HL-60 (cell line): ENCODE data around the gene DHFR2.

Experiments used
- DNase-seq, 2 experiments: peaks; one replicate each; pipeline ENCODE4 v3.0.0-alpha.2; 2010 to 2020; ENCODE audit warnings: low read depth in 1 of 2, low spot score in 1 of 2
- H3K27ac ChIP-seq: fragments of 250-450 bp; sonication (Bioruptor Pico); replicated peaks from 2 replicates; pipeline ENCODE4 v1.5.1; 2020; ENCODE audit warnings: mild to moderate bottlenecking, moderate library complexity
- H3K27me3 ChIP-seq: fragments of 250-450 bp; sonication (Bioruptor Pico); 2 replicates; pipeline ENCODE4 v1.5.1; 2021; ENCODE audit warnings: mild to moderate bottlenecking, moderate library complexity; ENCODE audit not compliant: insufficient read depth, poor library complexity, severe bottlenecking
- H3K4me3 ChIP-seq: replicated peaks from 2 replicates; pipeline ENCODE4 v1.5.1; 2011; ENCODE audit warnings: mild to moderate bottlenecking, control low read depth, low read length; ENCODE audit not compliant: insufficient read depth
- GABPA ChIP-seq: IDR thresholded peaks from 2 replicates; pipeline ENCODE4 v1.6.1; 2012; ENCODE audit warnings: low read depth
- POLR2AphosphoS5 ChIP-seq: IDR thresholded peaks from 2 replicates; pipeline ENCODE4 v1.6.1; 2012; ENCODE audit warnings: low read depth
- SPI1 ChIP-seq: IDR thresholded peaks from 2 replicates; pipeline ENCODE4 v1.6.1; 2012; ENCODE audit warnings: low read depth, mild to moderate bottlenecking, borderline replicate concordance
- TF ChIP-seq, protein P1 (sequence below): IDR thresholded peaks from one replicate; pipeline ENCODE4 v1.5.1; 2011; ENCODE audit warnings: low read length, control low read depth, inconsistent platforms; ENCODE audit not compliant: insufficient read depth
- TF ChIP-seq, protein P2 (sequence below): IDR thresholded peaks from 2 replicates; pipeline ENCODE4 v1.6.1; 2012; ENCODE audit warnings: low read depth; ENCODE audit not compliant: insufficient replicate concordance

Gene DHFR2

DNA sequence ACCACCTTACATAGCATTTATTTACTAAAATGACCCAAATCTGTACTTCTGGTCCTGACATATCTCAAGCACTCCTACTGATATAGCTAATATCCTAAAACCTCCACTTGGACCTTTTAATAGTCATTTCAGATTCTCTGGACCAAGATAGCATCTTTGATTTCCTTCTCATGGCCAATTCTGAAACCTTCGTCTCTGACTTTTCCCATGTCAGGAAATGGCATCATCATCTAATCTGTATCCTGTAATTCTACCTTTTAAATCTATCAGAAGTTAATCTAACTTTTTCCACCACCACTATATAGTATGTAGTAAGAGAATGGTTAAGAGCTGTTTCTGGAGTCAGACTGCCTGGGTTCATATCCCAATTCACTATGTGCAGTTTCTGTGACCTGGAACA is 50.5 kb downstream of the DHFR2 start:
- no peak for TF ChIP-seq SPI1
- TF ChIP-seq POLR2AphosphoS5: no peak
- TF ChIP-seq, protein P1, sequence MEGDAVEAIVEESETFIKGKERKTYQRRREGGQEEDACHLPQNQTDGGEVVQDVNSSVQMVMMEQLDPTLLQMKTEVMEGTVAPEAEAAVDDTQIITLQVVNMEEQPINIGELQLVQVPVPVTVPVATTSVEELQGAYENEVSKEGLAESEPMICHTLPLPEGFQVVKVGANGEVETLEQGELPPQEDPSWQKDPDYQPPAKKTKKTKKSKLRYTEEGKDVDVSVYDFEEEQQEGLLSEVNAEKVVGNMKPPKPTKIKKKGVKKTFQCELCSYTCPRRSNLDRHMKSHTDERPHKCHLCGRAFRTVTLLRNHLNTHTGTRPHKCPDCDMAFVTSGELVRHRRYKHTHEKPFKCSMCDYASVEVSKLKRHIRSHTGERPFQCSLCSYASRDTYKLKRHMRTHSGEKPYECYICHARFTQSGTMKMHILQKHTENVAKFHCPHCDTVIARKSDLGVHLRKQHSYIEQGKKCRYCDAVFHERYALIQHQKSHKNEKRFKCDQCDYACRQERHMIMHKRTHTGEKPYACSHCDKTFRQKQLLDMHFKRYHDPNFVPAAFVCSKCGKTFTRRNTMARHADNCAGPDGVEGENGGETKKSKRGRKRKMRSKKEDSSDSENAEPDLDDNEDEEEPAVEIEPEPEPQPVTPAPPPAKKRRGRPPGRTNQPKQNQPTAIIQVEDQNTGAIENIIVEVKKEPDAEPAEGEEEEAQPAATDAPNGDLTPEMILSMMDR: no peak
- TF ChIP-seq, protein P2, sequence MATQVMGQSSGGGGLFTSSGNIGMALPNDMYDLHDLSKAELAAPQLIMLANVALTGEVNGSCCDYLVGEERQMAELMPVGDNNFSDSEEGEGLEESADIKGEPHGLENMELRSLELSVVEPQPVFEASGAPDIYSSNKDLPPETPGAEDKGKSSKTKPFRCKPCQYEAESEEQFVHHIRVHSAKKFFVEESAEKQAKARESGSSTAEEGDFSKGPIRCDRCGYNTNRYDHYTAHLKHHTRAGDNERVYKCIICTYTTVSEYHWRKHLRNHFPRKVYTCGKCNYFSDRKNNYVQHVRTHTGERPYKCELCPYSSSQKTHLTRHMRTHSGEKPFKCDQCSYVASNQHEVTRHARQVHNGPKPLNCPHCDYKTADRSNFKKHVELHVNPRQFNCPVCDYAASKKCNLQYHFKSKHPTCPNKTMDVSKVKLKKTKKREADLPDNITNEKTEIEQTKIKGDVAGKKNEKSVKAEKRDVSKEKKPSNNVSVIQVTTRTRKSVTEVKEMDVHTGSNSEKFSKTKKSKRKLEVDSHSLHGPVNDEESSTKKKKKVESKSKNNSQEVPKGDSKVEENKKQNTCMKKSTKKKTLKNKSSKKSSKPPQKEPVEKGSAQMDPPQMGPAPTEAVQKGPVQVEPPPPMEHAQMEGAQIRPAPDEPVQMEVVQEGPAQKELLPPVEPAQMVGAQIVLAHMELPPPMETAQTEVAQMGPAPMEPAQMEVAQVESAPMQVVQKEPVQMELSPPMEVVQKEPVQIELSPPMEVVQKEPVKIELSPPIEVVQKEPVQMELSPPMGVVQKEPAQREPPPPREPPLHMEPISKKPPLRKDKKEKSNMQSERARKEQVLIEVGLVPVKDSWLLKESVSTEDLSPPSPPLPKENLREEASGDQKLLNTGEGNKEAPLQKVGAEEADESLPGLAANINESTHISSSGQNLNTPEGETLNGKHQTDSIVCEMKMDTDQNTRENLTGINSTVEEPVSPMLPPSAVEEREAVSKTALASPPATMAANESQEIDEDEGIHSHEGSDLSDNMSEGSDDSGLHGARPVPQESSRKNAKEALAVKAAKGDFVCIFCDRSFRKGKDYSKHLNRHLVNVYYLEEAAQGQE: no peak
- no peak for TF ChIP-seq GABPA
- DNase-seq: no peak
- Histone ChIP-seq H3K27ac (no peak overlapping the region), H3K27me3 (no peaks in the 10 kb centered on the region), H3K4me3 (no peak overlapping the region)

DNA sequence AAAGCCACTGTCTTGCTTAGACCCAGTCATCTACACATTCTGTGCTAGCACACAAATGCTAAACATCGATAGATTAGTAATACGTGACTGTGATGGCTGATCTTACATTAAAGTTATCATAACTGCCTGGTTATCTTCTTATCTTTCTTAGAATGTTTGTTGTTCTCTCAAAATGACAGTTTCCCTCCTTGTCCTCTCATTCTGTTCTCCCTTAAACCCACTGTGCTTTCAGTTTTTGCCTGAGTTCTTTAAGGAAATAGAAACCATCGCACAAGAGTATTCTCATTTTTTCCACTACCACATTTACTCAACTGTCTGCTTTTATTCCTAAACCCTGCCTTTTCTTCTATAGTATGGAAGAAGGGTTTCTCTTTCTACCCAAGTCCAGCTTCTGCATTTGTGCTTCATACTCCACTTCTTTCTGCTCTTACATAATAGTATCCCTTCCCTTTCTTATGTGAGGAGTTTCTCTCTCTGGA is 51.4 kb downstream of the DHFR2 start:
- no peak overlapping the region for H3K27ac ChIP-seq
- no peak overlapping the region for H3K4me3 ChIP-seq
- no peaks in the 10 kb centered on the region for H3K27me3 ChIP-seq
- TF ChIP-seq POLR2AphosphoS5: no peak
- TF ChIP-seq, protein P2: no peak
- TF ChIP-seq GABPA: no peak
- no peak for TF ChIP-seq SPI1
- TF ChIP-seq, protein P1: no peak
- DNase-seq: no peak

DNA sequence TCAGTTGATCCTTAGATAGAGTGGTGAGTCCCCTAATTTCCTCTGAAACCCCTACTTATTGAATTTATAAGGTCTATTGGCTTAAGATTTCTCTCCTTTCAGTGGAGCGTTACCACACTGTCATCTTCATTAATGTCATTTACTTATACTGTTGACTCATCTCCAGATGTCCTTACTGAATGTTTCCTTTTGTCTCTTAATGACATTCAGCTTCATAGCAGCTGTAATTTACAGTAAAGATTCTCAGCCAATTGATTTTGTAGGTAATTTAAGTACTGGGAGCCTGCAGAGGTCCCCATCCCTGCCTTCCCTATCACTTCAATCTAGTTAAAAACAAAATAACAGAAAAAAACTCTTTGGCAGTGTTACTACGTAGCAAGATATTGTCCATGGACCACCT is 53.1 kb downstream of the DHFR2 start:
- Histone ChIP-seq H3K27ac (no peak overlapping the region), H3K4me3 (no peak overlapping the region), H3K27me3 (no peaks in the 10 kb centered on the region)
- DNase-seq: no peak
- TF ChIP-seq SPI1 (no peak), GABPA (no peak), POLR2AphosphoS5 (no peak)
- TF ChIP-seq, protein P2: no peak
- TF ChIP-seq, protein P1: no peak
